ENCODE measurements around the gene ATPAF1.

- TF ChIP-seq JUND (IDR thresholded peaks at IDR 0.05) (no peak), CTCF (IDR thresholded peaks at IDR 0.05) (no peak), FOXM1 (IDR thresholded peaks at IDR 0.05; ENCODE audit: low read depth) (no peak), RCOR1 (IDR thresholded peaks at IDR 0.05; ENCODE audit: low read length) (no peak), USF1 (IDR thresholded peaks at IDR 0.05; ENCODE audit: borderline replicate concordance, low read depth) (no peak)
These were observed 62.9 kb downstream of the ATPAF1 start for GRCh38 chr1:46605232-46605631.
